ENCODE data around the gene NAT8L.
"Not testable (repeated sequence)": the region's sequence is repeated elsewhere in the genome, so short reads cannot be mapped to it uniquely, and the experiment has no call there.

Gene NAT8L

GRCh38 chr4:2059046-2059725, at the start of gene NAT8L:
TSS of gene NAT8L (plus strand) at chr4:2059327. CDS start at chr4:2059512, 185 bp downstream.
- no peak within 1 kb of the TSS for H3K27ac ChIP-seq
- H3K4me3 ChIP-seq: peak within 1 kb of the TSS; percentile 71
- TF ChIP-seq EZH2 (IDR thresholded peaks at IDR 0.05) (no peak), FOXP2 (optimal IDR thresholded peaks at IDR 0.05; ENCODE audit: control extremely low read depth, extremely low read length, insufficient read depth) (no peak), POLR2AphosphoS5 (IDR thresholded peaks at IDR 0.05; ENCODE audit: borderline replicate concordance, low read depth, low read length) (no peak)
- H3K36me3 ChIP-seq (ENCODE audit: insufficient read depth, low read length): no peaks in the 10 kb centered on the region
- H3K9ac ChIP-seq (ENCODE audit: insufficient read length): no peak within 1 kb of the TSS
- no peaks in the 10 kb centered on the region for H3K9me3 ChIP-seq (ENCODE audit: low read depth, low read length)
- no peak for DNase-seq (ENCODE audit: low read depth, low spot score)

GRCh38 chr4:2009651-2010233, 49.4 kb upstream of the NAT8L start:
- Histone ChIP-seq H3K27ac (peak overlapping the region; percentile 99), H3K36me3 (ENCODE audit: insufficient read depth, low read length) (peaks cover 25% of the 10 kb centered on the region), H3K9me3 (ENCODE audit: low read depth, low read length) (no peaks in the 10 kb centered on the region), H3K4me3 (peak overlapping the region; percentile 99), H3K9ac (ENCODE audit: insufficient read length) (peak overlapping the region; percentile 99)
- no peak for DNase-seq (ENCODE audit: low read depth, low spot score)
- no peak for TF ChIP-seq POLR2AphosphoS5 (IDR thresholded peaks at IDR 0.05; ENCODE audit: borderline replicate concordance, low read depth, low read length)
- no peak for TF ChIP-seq EZH2 (IDR thresholded peaks at IDR 0.05)
- TF ChIP-seq FOXP2 (optimal IDR thresholded peaks at IDR 0.05; ENCODE audit: control extremely low read depth, extremely low read length, insufficient read depth): no peak

GRCh38 chr4:2011583-2011982, 47.5 kb upstream of the NAT8L start:
- Histone ChIP-seq H3K27ac (no peak overlapping the region), H3K36me3 (ENCODE audit: insufficient read depth, low read length) (peaks cover 8% of the 10 kb centered on the region), H3K4me3 (no peak overlapping the region), H3K9ac (ENCODE audit: insufficient read length) (no peak overlapping the region), H3K9me3 (ENCODE audit: low read depth, low read length) (no peaks in the 10 kb centered on the region)
- no peak for TF ChIP-seq FOXP2 (optimal IDR thresholded peaks at IDR 0.05; ENCODE audit: control extremely low read depth, extremely low read length, insufficient read depth)
- DNase-seq (ENCODE audit: low read depth, low spot score): no peak

GRCh38 chr4:2015008-2015407, 44.1 kb upstream of the NAT8L start:
- Histone ChIP-seq H3K27ac (no peak overlapping the region), H3K36me3 (ENCODE audit: insufficient read depth, low read length) (no peaks in the 10 kb centered on the region), H3K4me3 (no peak overlapping the region), H3K9me3 (ENCODE audit: low read depth, low read length) (no peaks in the 10 kb centered on the region), H3K9ac (ENCODE audit: insufficient read length) (no peak overlapping the region)
- DNase-seq (ENCODE audit: low read depth, low spot score): no peak
- TF ChIP-seq EZH2 (IDR thresholded peaks at IDR 0.05): no peak
- no peak for TF ChIP-seq FOXP2 (optimal IDR thresholded peaks at IDR 0.05; ENCODE audit: control extremely low read depth, extremely low read length, insufficient read depth)
- TF ChIP-seq POLR2AphosphoS5 (IDR thresholded peaks at IDR 0.05; ENCODE audit: borderline replicate concordance, low read depth, low read length): no peak

- H3K27ac ChIP-seq; H3K4me3 ChIP-seq; H3K36me3 ChIP-seq (ENCODE audit: insufficient read depth, low read length); DNase-seq (ENCODE audit: low read depth, low spot score); H3K9ac ChIP-seq (ENCODE audit: insufficient read length); H3K9me3 ChIP-seq (ENCODE audit: low read depth, low read length): not testable (repeated sequence)
Observed at GRCh38 chr4:2021358-2022018, 37.6 kb upstream of the NAT8L start.

GRCh38 chr4:2024683-2025082, 34.4 kb upstream of the NAT8L start:
- TF ChIP-seq EZH2 (IDR thresholded peaks at IDR 0.05) (no peak), POLR2AphosphoS5 (IDR thresholded peaks at IDR 0.05; ENCODE audit: borderline replicate concordance, low read depth, low read length) (no peak), FOXP2 (optimal IDR thresholded peaks at IDR 0.05; ENCODE audit: control extremely low read depth, extremely low read length, insufficient read depth) (no peak)
- Histone ChIP-seq H3K4me3 (no peak overlapping the region), H3K9ac (ENCODE audit: insufficient read length) (no peak overlapping the region), H3K27ac (no peak overlapping the region), H3K36me3 (ENCODE audit: insufficient read depth, low read length) (no peaks in the 10 kb centered on the region), H3K9me3 (ENCODE audit: low read depth, low read length) (no peaks in the 10 kb centered on the region)
- DNase-seq (ENCODE audit: low read depth, low spot score): no peak

- DNase-seq (ENCODE audit: low read depth, low spot score): no peak
- no peak overlapping the region for H3K27ac ChIP-seq
- TF ChIP-seq POLR2AphosphoS5 (IDR thresholded peaks at IDR 0.05; ENCODE audit: borderline replicate concordance, low read depth, low read length) (no peak), EZH2 (IDR thresholded peaks at IDR 0.05) (no peak), FOXP2 (optimal IDR thresholded peaks at IDR 0.05; ENCODE audit: control extremely low read depth, extremely low read length, insufficient read depth) (no peak)
- no peak overlapping the region for H3K4me3 ChIP-seq
- no peak overlapping the region for H3K9ac ChIP-seq (ENCODE audit: insufficient read length)
- H3K36me3 ChIP-seq (ENCODE audit: insufficient read depth, low read length): no peaks in the 10 kb centered on the region
- no peaks in the 10 kb centered on the region for H3K9me3 ChIP-seq (ENCODE audit: low read depth, low read length)
Observed at GRCh38 chr4:2025817-2026216, 33.3 kb upstream of the NAT8L start.

- not testable (repeated sequence) for DNase-seq (ENCODE audit: low read depth, low spot score); H3K27ac ChIP-seq; H3K9ac ChIP-seq (ENCODE audit: insufficient read length); H3K4me3 ChIP-seq; H3K36me3 ChIP-seq (ENCODE audit: insufficient read depth, low read length); H3K9me3 ChIP-seq (ENCODE audit: low read depth, low read length)
Observed at GRCh38 chr4:2027120-2027519, 32.0 kb upstream of the NAT8L start.

GRCh38 chr4:2031161-2031560, 28.0 kb upstream of the NAT8L start:
- H3K9ac ChIP-seq (ENCODE audit: insufficient read length); H3K4me3 ChIP-seq; H3K27ac ChIP-seq; DNase-seq (ENCODE audit: low read depth, low spot score); H3K36me3 ChIP-seq (ENCODE audit: insufficient read depth, low read length); H3K9me3 ChIP-seq (ENCODE audit: low read depth, low read length): not testable (repeated sequence)

Data from SK-N-MC (cell line).